Body of pancreas (tissue), 4 donors: ENCODE data around the gene AKAP5.

ENCODE experiments used
- POLR2A ChIP-seq, 3 donors: fragments of 450-650 bp; IDR thresholded peaks; one replicate each; pipeline ENCODE4 v1.6.1; 2016; ENCODE audit warnings: antibody characterized with exemption in 3 of 3, mild to moderate bottlenecking in 2 of 3
- TF ChIP-seq, protein P1 (sequence below), 7 experiments: fragments of 450-650 bp in 4 of 7; fragments of 200-600 bp in 3 of 7; sonication (generic) in 3 of 7; IDR thresholded peaks; one replicate each; pipeline ENCODE4 v1.5.1; 2016 to 2019; ENCODE audit warnings: antibody characterized with exemption in 7 of 7

DNA sequence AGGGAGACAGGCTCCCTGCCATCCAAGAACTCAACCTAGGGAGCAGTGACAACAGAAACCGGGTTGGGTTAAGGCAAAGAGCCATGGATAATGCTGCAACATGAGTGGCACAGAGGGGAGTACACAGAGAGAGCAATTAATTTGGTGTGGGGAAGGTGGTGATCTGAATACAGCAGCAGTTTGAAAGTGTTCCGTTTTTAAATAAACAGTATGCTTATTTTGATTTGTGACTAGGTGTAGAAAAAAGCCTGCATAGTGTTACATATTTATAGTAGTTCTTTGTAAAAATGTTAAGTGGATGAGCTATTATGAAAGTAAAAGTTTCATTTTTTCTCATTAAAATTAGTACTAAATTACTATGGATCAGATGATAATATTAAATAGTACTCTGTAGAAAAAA is 8.7 kb downstream of the AKAP5 start:
- no peak for TF ChIP-seq POLR2A (IDR thresholded peaks at IDR 0.05)
- TF ChIP-seq, protein P1, sequence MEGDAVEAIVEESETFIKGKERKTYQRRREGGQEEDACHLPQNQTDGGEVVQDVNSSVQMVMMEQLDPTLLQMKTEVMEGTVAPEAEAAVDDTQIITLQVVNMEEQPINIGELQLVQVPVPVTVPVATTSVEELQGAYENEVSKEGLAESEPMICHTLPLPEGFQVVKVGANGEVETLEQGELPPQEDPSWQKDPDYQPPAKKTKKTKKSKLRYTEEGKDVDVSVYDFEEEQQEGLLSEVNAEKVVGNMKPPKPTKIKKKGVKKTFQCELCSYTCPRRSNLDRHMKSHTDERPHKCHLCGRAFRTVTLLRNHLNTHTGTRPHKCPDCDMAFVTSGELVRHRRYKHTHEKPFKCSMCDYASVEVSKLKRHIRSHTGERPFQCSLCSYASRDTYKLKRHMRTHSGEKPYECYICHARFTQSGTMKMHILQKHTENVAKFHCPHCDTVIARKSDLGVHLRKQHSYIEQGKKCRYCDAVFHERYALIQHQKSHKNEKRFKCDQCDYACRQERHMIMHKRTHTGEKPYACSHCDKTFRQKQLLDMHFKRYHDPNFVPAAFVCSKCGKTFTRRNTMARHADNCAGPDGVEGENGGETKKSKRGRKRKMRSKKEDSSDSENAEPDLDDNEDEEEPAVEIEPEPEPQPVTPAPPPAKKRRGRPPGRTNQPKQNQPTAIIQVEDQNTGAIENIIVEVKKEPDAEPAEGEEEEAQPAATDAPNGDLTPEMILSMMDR (IDR thresholded peaks at IDR 0.05), result no peak
